Loucy (cell line): Measurements from ENCODE around the gene SLC29A2.

ENCODE experiments used
- CTCF ChIP-seq: fragments of 200-600 bp; sonication (generic); conservative IDR thresholded peaks from 2 replicates; pipeline ENCODE4 v1.5.1; 2014; ENCODE audit warnings: mild to moderate bottlenecking, antibody characterized with exemption, low read length
- EZH2phosphoT487 ChIP-seq: fragments of 200-600 bp; IDR thresholded peaks from 2 replicates; pipeline ENCODE4 v1.6.1; 2018; ENCODE audit warnings: antibody characterized with exemption, mild to moderate bottlenecking, moderate library complexity, borderline replicate concordance

GRCh38 chr11:66314186-66314501, 57.4 kb downstream of the SLC29A2 start:
- TF ChIP-seq CTCF (no peak), EZH2phosphoT487 (no peak)
